ENCODE results near the gene TSR3.

GRCh38 chr16:1318268-1318545 lies 33.5 kb downstream of the TSR3 start:
- TF ChIP-seq EGR1 (IDR thresholded peaks at IDR 0.05; ENCODE audit: low read depth in 2 of 2) = no peak
- no peak for TF ChIP-seq SP1 (IDR thresholded peaks at IDR 0.05)
- TF ChIP-seq CTCF (IDR thresholded peaks at IDR 0.05; ENCODE audit: low read depth, low read length, missing input control) = no peak
- TF ChIP-seq REST (IDR thresholded peaks at IDR 0.05) = no peak
- no peak for TF ChIP-seq RXRA (IDR thresholded peaks at IDR 0.05)
- TF ChIP-seq MAX (IDR thresholded peaks at IDR 0.05) = no peak
- TF ChIP-seq YY1 (IDR thresholded peaks at IDR 0.05) = no peak
- no peak for TF ChIP-seq NR2F2 (IDR thresholded peaks at IDR 0.05)
- TF ChIP-seq TAF1 (conservative IDR thresholded peaks at IDR 0.05) = no peak
- no peak for TF ChIP-seq JUND (IDR thresholded peaks at IDR 0.05)
- TF ChIP-seq RAD21 (IDR thresholded peaks at IDR 0.05) = no peak
- no peak for TF ChIP-seq GABPA (IDR thresholded peaks at IDR 0.05 in 1 of 2, conservative IDR thresholded peaks at IDR 0.05 in 1 of 2)

Data from liver (tissue), 3 donors.